ENCODE results near the gene EGFR.

DNA sequence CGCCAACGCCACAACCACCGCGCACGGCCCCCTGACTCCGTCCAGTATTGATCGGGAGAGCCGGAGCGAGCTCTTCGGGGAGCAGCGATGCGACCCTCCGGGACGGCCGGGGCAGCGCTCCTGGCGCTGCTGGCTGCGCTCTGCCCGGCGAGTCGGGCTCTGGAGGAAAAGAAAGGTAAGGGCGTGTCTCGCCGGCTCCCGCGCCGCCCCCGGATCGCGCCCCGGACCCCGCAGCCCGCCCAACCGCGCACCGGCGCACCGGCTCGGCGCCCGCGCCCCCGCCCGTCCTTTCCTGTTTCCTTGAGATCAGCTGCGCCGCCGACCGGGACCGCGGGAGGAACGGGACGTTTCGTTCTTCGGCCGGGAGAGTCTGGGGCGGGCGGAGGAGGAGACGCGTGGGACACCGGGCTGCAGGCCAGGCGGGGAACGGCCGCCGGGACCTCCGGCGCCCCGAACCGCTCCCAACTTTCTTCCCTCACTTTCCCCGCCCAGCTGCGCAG lies 424 bp downstream of the EGFR start:
- TF ChIP-seq, protein P1, sequence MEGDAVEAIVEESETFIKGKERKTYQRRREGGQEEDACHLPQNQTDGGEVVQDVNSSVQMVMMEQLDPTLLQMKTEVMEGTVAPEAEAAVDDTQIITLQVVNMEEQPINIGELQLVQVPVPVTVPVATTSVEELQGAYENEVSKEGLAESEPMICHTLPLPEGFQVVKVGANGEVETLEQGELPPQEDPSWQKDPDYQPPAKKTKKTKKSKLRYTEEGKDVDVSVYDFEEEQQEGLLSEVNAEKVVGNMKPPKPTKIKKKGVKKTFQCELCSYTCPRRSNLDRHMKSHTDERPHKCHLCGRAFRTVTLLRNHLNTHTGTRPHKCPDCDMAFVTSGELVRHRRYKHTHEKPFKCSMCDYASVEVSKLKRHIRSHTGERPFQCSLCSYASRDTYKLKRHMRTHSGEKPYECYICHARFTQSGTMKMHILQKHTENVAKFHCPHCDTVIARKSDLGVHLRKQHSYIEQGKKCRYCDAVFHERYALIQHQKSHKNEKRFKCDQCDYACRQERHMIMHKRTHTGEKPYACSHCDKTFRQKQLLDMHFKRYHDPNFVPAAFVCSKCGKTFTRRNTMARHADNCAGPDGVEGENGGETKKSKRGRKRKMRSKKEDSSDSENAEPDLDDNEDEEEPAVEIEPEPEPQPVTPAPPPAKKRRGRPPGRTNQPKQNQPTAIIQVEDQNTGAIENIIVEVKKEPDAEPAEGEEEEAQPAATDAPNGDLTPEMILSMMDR (IDR thresholded peaks at IDR 0.05; ENCODE audit: low read depth, low read length, poor library complexity, severe bottlenecking), result no peak
- no peak for TF ChIP-seq EZH2phosphoT487 (IDR thresholded peaks at IDR 0.05; ENCODE audit: borderline replicate concordance, low read length)
